Cardiac muscle cell (in vitro differentiated cells and primary cell): Measurements from ENCODE around the gene GNA12. TPM values are rescaled to one million over a fixed set of nuclear protein-coding genes. Genes with fewer than 3 reads are reported as not detected.
A peak's percentile ranks its signal among the peaks of the same experiment; 100 is the strongest.

Experiments used
- DNase-seq, 2 donors: peaks; one replicate each; pipeline versions ENCODE4 v3.0.0 to v3.0.0-alpha.2; 2010 to 2017; ENCODE audit warnings: low read depth in 1 of 2, low spot score in 1 of 2
- H3K27ac ChIP-seq: fragments of 200-600 bp; sonication (generic); 2 replicates; pipeline ENCODE4 v1.5.1; 2016
- H3K27me3 ChIP-seq: fragments of 200-600 bp; sonication (generic); 2 replicates; pipeline ENCODE4 v1.6.0; 2016; ENCODE audit warnings: control low read depth
- H3K36me3 ChIP-seq: fragments of 200-600 bp; sonication (generic); 2 replicates; pipeline ENCODE4 v1.5.1; 2016; ENCODE audit warnings: control low read depth
- H3K4me1 ChIP-seq: fragments of 200-600 bp; sonication (generic); 2 replicates; pipeline ENCODE4 v1.8.1; 2017; ENCODE audit warnings: low read depth, mild to moderate bottlenecking, mixed run types
- H3K4me3 ChIP-seq: fragments of 200-600 bp; sonication (generic); 2 replicates; pipeline ENCODE4 v1.5.1; 2016; ENCODE audit warnings: mild to moderate bottlenecking
- H3K9me3 ChIP-seq: fragments of 200-600 bp; sonication (generic); 2 replicates; pipeline ENCODE4 v1.5.1; 2017; ENCODE audit warnings: low read depth, mild to moderate bottlenecking, control low read depth
- CTCF ChIP-seq: IDR thresholded peaks from 2 replicates; pipeline ENCODE4 v1.5.1; 2012; ENCODE audit warnings: low read depth, mild to moderate bottlenecking, low read length
- polyA plus RNA-seq: library from polyadenylated mRNA; unstranded; fragments of >200 nt; fragmentation: Nextera tagmentation; extraction: Ambion mirVana; gene quantifications from 2 replicates; pipeline ENCODE4 v1.2.1, GENCODE V29; 2016
- total RNA-seq: library from RNA; depleted of rRNA; stranded (reverse); fragments of >200 nt; gene quantifications from 2 replicates; pipeline ENCODE4 v1.2.3, GENCODE V29; 2016

The GNA12 gene
- total and polyA plus RNA-seq, 2 experiments from 2014 or later, result 54.4 to 59.1 TPM

GRCh38 chr7:2688409-2689342 lies 155.4 kb downstream of the GNA12 start:
- Histone ChIP-seq H3K9me3 (no peaks in the 10 kb centered on the region), H3K4me3 (peak overlapping the region; percentile 20), H3K4me1 (no peaks in the 10 kb centered on the region), H3K27ac (no peak overlapping the region), H3K27me3 (peaks cover 52% of the 10 kb centered on the region), H3K36me3 (no peaks in the 10 kb centered on the region)
- DNase-seq, result peak in 1 of 2 donors; percentile 28
- no peak for TF ChIP-seq CTCF

GRCh38 chr7:2687881-2688318 lies 156.2 kb downstream of the GNA12 start, which contains the start of gene AMZ1:
Gene AMZ1 (plus strand): TSS chr7:2688202. CDS start chr7:2700452, 12,250 bp downstream.
- DNase-seq, result no peak
- H3K4me3 ChIP-seq, result peak within 1 kb of the TSS; percentile 20

GRCh38 chr7:2687338-2687869 lies 156.7 kb downstream of the GNA12 start:
- Histone ChIP-seq H3K4me1 (no peaks in the 10 kb centered on the region), H3K36me3 (no peaks in the 10 kb centered on the region), H3K9me3 (no peaks in the 10 kb centered on the region), H3K4me3 (peak overlapping the region; percentile 20), H3K27ac (no peak overlapping the region), H3K27me3 (peaks cover 52% of the 10 kb centered on the region)
- TF ChIP-seq CTCF, result no peak
- peak in 1 of 2 donors; percentile 44 for DNase-seq

More at GRCh38 chr7:2687881-2688318, 156.2 kb downstream of the GNA12 start, which contains the start of gene AMZ1:
- Histone ChIP-seq H3K4me1 (no peaks in the 10 kb centered on the region), H3K27me3 (peaks cover 52% of the 10 kb centered on the region), H3K9me3 (no peaks in the 10 kb centered on the region), H3K36me3 (no peaks in the 10 kb centered on the region), H3K27ac (no peak within 1 kb of the TSS)
- TF ChIP-seq CTCF, result no peak

GRCh38 chr7:2686101-2686500 lies 158.0 kb downstream of the GNA12 start:
- H3K36me3 ChIP-seq, result no peaks in the 10 kb centered on the region
- no peaks in the 10 kb centered on the region for H3K4me1 ChIP-seq
- no peak overlapping the region for H3K27ac ChIP-seq
- TF ChIP-seq CTCF, result no peak
- no peaks in the 10 kb centered on the region for H3K9me3 ChIP-seq
- no peak for DNase-seq
- H3K27me3 ChIP-seq, result peaks cover 52% of the 10 kb centered on the region
- no peak overlapping the region for H3K4me3 ChIP-seq

GRCh38 chr7:2684501-2684900 lies 159.6 kb downstream of the GNA12 start:
- H3K36me3 ChIP-seq, result no peaks in the 10 kb centered on the region
- H3K27ac ChIP-seq, result no peak overlapping the region
- DNase-seq, result no peak
- no peaks in the 10 kb centered on the region for H3K9me3 ChIP-seq
- peaks cover 41% of the 10 kb centered on the region for H3K27me3 ChIP-seq
- no peak overlapping the region for H3K4me3 ChIP-seq
- TF ChIP-seq CTCF, result no peak
- peaks cover 4% of the 10 kb centered on the region for H3K4me1 ChIP-seq
